Activated naive CD8-positive, alpha-beta T cell treated with anti-CD3 and anti-CD28 coated beads, Interleukin-2, amount 50 U/mL, for 24 hours (primary cell): Measurements from ENCODE around the gene TXK.

Experiments
- ATAC-seq: fragments of 150-1000 bp; cut with Tn5 transposase; one replicate; pipeline ENCODE4 v1.10.0; 2021
- DNase-seq: peaks from one replicate; pipeline ENCODE4 v3.0.0; 2021
- H3K27ac Mint-ChIP-seq: one replicate; pipeline ENCODE4 v1.8.0; 2021; ENCODE audit warnings: mild to moderate bottlenecking, mixed read lengths
- H3K27me3 Mint-ChIP-seq: one replicate; pipeline ENCODE4 v1.8.0; 2021; ENCODE audit warnings: mixed read lengths
- H3K36me3 Mint-ChIP-seq: one replicate; pipeline ENCODE4 v1.8.0; 2021; ENCODE audit warnings: low read depth, mixed read lengths
- H3K4me1 Mint-ChIP-seq: one replicate; pipeline ENCODE4 v1.8.0; 2021; ENCODE audit warnings: mixed read lengths
- H3K4me3 Mint-ChIP-seq: one replicate; pipeline ENCODE4 v1.8.0; 2021; ENCODE audit warnings: mild to moderate bottlenecking, moderate library complexity, mixed read lengths
- H3K9me3 Mint-ChIP-seq: one replicate; pipeline ENCODE4 v1.8.0; 2021; ENCODE audit warnings: mixed read lengths

TXK gene

DNA sequence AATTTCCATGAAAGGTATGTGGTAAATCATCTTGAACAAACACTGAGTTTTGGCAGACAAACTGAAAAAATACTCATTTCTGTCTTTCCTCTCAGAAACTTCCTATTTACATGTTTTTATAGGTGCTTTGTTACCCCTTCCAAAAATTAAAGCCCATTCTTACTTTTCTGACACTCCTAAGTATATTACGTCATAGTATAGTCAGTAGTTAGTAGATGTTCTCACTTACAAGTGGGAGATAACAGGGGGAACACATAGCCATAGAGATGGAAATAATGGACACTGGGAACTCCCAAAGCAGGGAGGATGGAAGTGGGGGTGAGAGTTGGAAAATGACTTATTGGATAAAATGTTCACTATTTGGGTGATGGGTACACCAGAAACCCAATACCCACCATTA, 28.8 kb downstream of the TXK start:
- DNase-seq (no peak), ATAC-seq (no peak)
- Mint-ChIP-seq H3K27me3 (no peaks in the 10 kb centered on the region), H3K4me3 (no peak overlapping the region), H3K36me3 (peaks cover 13% of the 10 kb centered on the region), H3K4me1 (peaks cover 57% of the 10 kb centered on the region), H3K9me3 (no peaks in the 10 kb centered on the region), H3K27ac (peak overlapping the region; percentile 10)

GRCh38 chr4:48103483-48104139, 30.4 kb downstream of the TXK start:
- H3K4me3 Mint-ChIP-seq: peak overlapping the region; percentile 24
- peak overlapping the region; percentile 50 for H3K27ac Mint-ChIP-seq
- H3K27me3 Mint-ChIP-seq: no peaks in the 10 kb centered on the region
- no peaks in the 10 kb centered on the region for H3K9me3 Mint-ChIP-seq
- ATAC-seq: peak; percentile 88
- DNase-seq: no peak
- H3K4me1 Mint-ChIP-seq: peaks cover 50% of the 10 kb centered on the region
- H3K36me3 Mint-ChIP-seq: peaks cover 14% of the 10 kb centered on the region

- Mint-ChIP-seq H3K27me3 (no peaks in the 10 kb centered on the region), H3K4me1 (peaks cover 50% of the 10 kb centered on the region), H3K27ac (no peak overlapping the region), H3K4me3 (no peak overlapping the region), H3K9me3 (no peaks in the 10 kb centered on the region), H3K36me3 (peaks cover 14% of the 10 kb centered on the region)
- ATAC-seq: no peak
- DNase-seq: no peak
Observed at GRCh38 chr4:48102303-48102702, 31.7 kb downstream of the TXK start.

DNA sequence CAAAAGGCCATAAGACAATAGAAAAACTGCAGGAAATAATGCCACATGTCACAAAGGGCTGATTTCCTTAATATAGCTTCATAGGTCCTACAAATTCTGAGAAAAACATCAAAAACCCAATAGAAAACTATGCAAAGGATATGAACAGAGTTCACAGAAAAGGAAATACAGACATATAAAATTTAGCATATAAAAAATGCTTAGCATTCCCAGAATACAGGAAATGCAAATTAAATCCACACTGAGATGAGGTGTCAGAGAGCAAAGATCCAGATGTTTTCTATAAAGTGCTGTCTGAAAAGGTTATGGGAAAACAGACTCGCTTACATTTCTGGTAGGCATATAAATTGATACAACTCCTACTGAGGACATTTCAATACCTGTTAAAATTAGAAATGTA, 33.8 kb downstream of the TXK start:
- H3K9me3 Mint-ChIP-seq: no peaks in the 10 kb centered on the region
- H3K27me3 Mint-ChIP-seq: no peaks in the 10 kb centered on the region
- DNase-seq: no peak
- no peak overlapping the region for H3K27ac Mint-ChIP-seq
- peaks cover 40% of the 10 kb centered on the region for H3K4me1 Mint-ChIP-seq
- peaks cover 15% of the 10 kb centered on the region for H3K36me3 Mint-ChIP-seq
- H3K4me3 Mint-ChIP-seq: no peak overlapping the region
- no peak for ATAC-seq

DNA sequence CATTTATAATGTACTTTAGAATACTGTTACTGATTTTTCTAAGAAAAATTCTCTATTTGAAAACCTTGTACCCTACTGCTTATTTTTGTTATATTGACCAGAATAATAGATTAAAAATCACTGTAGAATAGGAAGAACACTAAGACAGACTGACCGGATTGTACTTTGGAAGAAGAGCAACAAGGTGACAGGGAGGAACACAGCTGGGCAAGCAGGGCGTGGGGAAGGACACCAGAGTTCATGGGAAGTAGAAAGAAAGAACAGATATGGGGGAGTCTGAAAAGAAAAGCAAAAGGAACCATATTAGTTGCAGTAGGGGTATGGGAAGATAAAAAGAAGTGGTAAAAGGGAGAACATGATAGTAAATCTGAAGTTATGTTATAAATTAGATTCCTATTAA, 38.6 kb downstream of the TXK start:
- no peak overlapping the region for H3K4me3 Mint-ChIP-seq
- peaks cover 9% of the 10 kb centered on the region for H3K36me3 Mint-ChIP-seq
- ATAC-seq: no peak
- DNase-seq: no peak
- H3K27me3 Mint-ChIP-seq: no peaks in the 10 kb centered on the region
- peaks cover 29% of the 10 kb centered on the region for H3K4me1 Mint-ChIP-seq
- no peak overlapping the region for H3K27ac Mint-ChIP-seq
- no peaks in the 10 kb centered on the region for H3K9me3 Mint-ChIP-seq

- Mint-ChIP-seq H3K4me3 (no peak overlapping the region), H3K4me1 (peaks cover 23% of the 10 kb centered on the region), H3K27me3 (no peaks in the 10 kb centered on the region), H3K9me3 (no peaks in the 10 kb centered on the region), H3K36me3 (peaks cover 7% of the 10 kb centered on the region), H3K27ac (peak overlapping the region; percentile 50)
- ATAC-seq (peak; percentile 100), DNase-seq (peak; percentile 42)
Observed at GRCh38 chr4:48093991-48094416, 40.0 kb downstream of the TXK start.

GRCh38 chr4:48090621-48091020, 43.4 kb downstream of the TXK start:
- no peaks in the 10 kb centered on the region for H3K9me3 Mint-ChIP-seq
- no peaks in the 10 kb centered on the region for H3K27me3 Mint-ChIP-seq
- DNase-seq (no peak), ATAC-seq (no peak)
- H3K4me1 Mint-ChIP-seq: peaks cover 34% of the 10 kb centered on the region
- no peak overlapping the region for H3K4me3 Mint-ChIP-seq
- H3K27ac Mint-ChIP-seq: no peak overlapping the region
- peaks cover 6% of the 10 kb centered on the region for H3K36me3 Mint-ChIP-seq

DNA sequence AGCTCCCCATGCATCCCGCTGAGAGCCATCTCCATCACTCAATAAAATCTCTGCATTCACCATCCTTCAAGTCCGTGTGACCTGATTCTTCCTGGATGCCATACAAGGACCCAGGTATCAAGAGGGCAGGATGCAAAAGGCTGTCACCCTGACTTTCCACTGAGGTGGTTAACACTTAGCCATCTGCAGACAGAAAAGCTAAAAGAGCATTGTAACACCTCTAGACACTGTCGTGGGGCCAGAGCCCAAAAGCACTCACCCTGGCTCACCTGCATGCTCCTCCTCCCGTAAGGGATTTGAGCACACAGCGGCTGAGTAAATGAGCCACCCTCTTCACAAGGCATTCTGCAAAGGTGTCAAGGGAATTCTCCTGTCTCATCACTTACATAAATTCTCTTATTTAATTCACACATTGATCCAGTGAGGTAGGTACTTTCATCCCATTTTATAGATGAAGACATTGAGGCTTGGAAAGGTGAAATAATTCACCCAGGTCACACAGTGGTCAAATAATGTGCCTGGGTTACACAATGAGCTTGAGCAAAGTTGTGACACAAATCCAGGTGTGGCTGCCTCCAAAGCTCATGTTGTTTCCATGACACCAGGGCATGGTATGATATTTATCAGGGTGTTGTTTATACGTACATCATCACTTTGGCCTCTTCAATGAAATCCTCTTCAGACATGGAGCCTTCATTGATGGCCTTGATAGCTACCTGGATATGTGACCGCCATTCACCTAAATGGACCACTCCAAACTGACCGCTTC, 48.0 kb downstream of the TXK start:
- H3K9me3 Mint-ChIP-seq: no peaks in the 10 kb centered on the region
- ATAC-seq (peak; percentile 63), DNase-seq (no peak)
- H3K4me3 Mint-ChIP-seq: no peak overlapping the region
- H3K4me1 Mint-ChIP-seq: peaks cover 31% of the 10 kb centered on the region
- peaks cover 5% of the 10 kb centered on the region for H3K36me3 Mint-ChIP-seq
- H3K27me3 Mint-ChIP-seq: no peaks in the 10 kb centered on the region
- peak overlapping the region; percentile 59 for H3K27ac Mint-ChIP-seq

DNA sequence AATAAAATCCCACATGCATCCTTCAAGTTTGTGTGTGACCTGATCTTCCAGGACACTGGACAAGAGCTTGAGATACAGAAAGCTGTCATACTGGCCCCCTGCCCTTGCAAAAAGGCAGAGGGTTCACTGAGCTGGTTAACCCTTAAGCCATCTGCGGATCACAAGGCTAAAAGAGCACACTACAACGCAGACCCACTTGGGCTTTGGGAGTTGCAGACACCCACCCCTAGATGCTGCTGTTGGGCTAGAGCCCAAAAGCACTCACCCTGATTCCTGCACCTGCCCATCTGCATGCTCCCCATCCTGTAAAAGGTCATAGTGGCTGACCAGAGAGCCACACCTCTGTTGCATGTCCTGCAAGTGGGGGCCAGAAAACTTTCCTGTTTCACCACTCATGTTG, 51.1 kb downstream of the TXK start:
- H3K4me1 Mint-ChIP-seq: peaks cover 55% of the 10 kb centered on the region
- DNase-seq (no peak), ATAC-seq (no peak)
- H3K27ac Mint-ChIP-seq: no peak overlapping the region
- no peaks in the 10 kb centered on the region for H3K27me3 Mint-ChIP-seq
- H3K4me3 Mint-ChIP-seq: no peak overlapping the region
- H3K36me3 Mint-ChIP-seq: peaks cover 5% of the 10 kb centered on the region
- H3K9me3 Mint-ChIP-seq: no peaks in the 10 kb centered on the region

- no peak overlapping the region for H3K4me3 Mint-ChIP-seq
- peaks cover 5% of the 10 kb centered on the region for H3K36me3 Mint-ChIP-seq
- H3K27me3 Mint-ChIP-seq: no peaks in the 10 kb centered on the region
- no peak for DNase-seq
- no peak overlapping the region for H3K27ac Mint-ChIP-seq
- ATAC-seq: no peak
- H3K4me1 Mint-ChIP-seq: peaks cover 54% of the 10 kb centered on the region
- H3K9me3 Mint-ChIP-seq: no peaks in the 10 kb centered on the region
Observed at GRCh38 chr4:48081196-48081595, 52.9 kb downstream of the TXK start.

DNA sequence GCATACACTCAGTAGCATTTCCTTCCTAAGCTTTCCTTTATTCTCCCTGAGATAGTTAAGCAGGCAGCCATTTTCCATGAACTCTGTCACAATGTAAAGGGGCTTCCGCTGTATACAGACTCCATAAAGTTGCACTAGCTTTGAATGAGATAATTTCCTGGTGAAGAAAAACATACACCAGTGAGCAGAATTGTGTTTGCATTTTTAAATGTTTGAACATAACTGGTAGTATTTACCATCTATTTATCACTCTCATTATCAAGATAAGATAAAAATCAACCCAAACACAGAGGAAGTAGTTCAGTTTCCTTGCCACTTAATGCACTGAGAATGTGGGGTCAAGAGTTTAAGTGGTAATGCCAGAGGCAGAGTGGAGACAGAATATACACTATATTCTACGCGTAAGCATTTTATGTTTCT, 54.1 kb downstream of the TXK start:
- no peaks in the 10 kb centered on the region for H3K27me3 Mint-ChIP-seq
- no peak for DNase-seq
- no peak for ATAC-seq
- peaks cover 3% of the 10 kb centered on the region for H3K36me3 Mint-ChIP-seq
- H3K27ac Mint-ChIP-seq: no peak overlapping the region
- H3K4me3 Mint-ChIP-seq: no peak overlapping the region
- H3K9me3 Mint-ChIP-seq: no peaks in the 10 kb centered on the region
- peaks cover 41% of the 10 kb centered on the region for H3K4me1 Mint-ChIP-seq

DNA sequence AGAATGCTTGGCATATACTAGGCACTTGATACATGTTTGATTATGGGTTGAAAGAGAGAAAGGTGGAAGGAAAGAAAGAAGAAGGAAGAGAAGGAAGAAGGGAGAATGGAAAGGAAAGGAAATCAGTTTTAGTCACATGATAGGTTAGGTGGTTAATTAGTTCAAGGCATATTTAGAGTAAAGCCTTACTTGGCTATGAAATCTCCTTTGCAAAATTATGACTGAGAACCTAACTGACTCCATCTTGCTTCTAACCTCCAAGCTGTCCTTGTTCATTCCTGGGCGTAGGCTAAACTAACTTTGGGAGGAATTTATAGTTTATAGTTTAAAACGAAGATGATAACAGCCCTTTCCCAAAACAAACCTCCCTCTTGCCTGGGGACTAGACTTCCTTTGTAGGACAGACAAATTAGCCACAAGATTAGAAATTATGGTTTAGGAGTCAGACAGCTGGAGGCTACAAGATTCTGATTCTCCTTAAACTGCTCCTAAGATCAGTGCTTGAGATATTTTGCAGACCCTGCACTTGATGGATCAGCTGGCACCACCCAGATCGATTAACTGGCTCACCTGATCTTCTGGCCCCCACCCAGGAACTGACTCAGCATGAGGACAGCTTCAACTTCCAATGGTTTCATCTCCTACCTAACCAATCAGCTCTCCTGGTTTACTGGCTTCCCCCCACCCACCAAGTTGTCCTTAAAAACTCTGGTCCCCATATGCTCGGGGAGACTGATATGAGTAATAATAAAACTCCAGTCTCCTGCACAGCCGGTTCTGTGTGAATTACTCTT, 55.0 kb downstream of the TXK start:
- Mint-ChIP-seq H3K9me3 (no peaks in the 10 kb centered on the region), H3K4me1 (peaks cover 43% of the 10 kb centered on the region), H3K36me3 (peaks cover 3% of the 10 kb centered on the region), H3K4me3 (no peak overlapping the region), H3K27ac (peak overlapping the region; percentile 10), H3K27me3 (no peaks in the 10 kb centered on the region)
- DNase-seq (no peak), ATAC-seq (no peak)

DNA sequence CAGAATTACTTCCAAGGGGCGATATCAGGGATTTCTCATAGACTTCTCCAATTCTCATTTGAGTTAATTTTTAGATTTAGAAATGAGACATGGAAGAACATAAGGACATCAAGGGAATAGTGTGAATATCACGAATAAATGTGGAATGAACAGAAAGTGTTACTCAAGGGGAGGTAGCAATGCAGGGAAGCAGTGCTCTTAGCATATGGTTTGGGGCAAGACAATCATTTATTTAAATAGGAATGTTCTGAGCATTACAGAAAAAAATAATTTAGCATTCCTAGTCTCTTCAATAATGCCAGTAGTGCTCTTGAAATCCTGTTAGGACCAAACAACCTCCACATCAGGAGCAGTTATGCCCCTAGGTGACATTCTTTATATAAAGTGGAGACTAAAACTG, 55.6 kb downstream of the TXK start:
- Mint-ChIP-seq H3K27me3 (no peaks in the 10 kb centered on the region), H3K36me3 (peaks cover 3% of the 10 kb centered on the region), H3K27ac (no peak overlapping the region), H3K4me1 (peaks cover 41% of the 10 kb centered on the region), H3K9me3 (no peaks in the 10 kb centered on the region), H3K4me3 (no peak overlapping the region)
- DNase-seq (no peak), ATAC-seq (no peak)

GRCh38 chr4:48074657-48075056, 59.4 kb downstream of the TXK start:
- H3K4me1 Mint-ChIP-seq: peaks cover 22% of the 10 kb centered on the region
- H3K9me3 Mint-ChIP-seq: no peaks in the 10 kb centered on the region
- H3K4me3 Mint-ChIP-seq: no peak overlapping the region
- no peak for DNase-seq
- H3K27me3 Mint-ChIP-seq: no peaks in the 10 kb centered on the region
- peaks cover 3% of the 10 kb centered on the region for H3K36me3 Mint-ChIP-seq
- no peak overlapping the region for H3K27ac Mint-ChIP-seq
- no peak for ATAC-seq
